Endothelial cell of umbilical vein (primary cell): ENCODE measurements around the gene GRIA4. TPM values are rescaled to one million over a fixed set of nuclear protein-coding genes. Genes with fewer than 3 reads are reported as not detected.

ENCODE experiments used
- BruUV-seq: library from RNA; stranded (reverse); fragments of 400-500 nt; replicated peaks from 2 replicates; lab custom pipeline; 2021; lab: Mats Ljungman, UMichigan
- CTCF ChIA-PET: fragments of 300-600, 350-600 bp; sonication (Branson Sonifier 250); formaldehyde crosslinking; loops from one replicate; lab custom pipeline; 2021; ENCODE audit warnings: antibody characterized with exemption, inconsistent platforms; lab: Charles Lee
- POLR2A ChIA-PET: fragments of 300-600, 350-600 bp; sonication (Branson Sonifier 250); formaldehyde crosslinking; loops from one replicate; lab custom pipeline; 2021; ENCODE audit warnings: antibody characterized with exemption, inconsistent platforms; lab: Charles Lee
- DNase-seq: peaks from one replicate; pipeline ENCODE4 v3.0.0-alpha.2; 2011; ENCODE audit warnings: low read depth, low spot score
- FAIRE-seq: peaks from 2 replicates; lab custom pipeline; 2011; peaks lifted over from hg19 to GRCh38; lab: Jason Lieb, UNC
- H2AFZ ChIP-seq: 2 replicates; pipeline ENCODE4 v1.6.0; 2012; ENCODE audit warnings: low read depth, low read length, control low read depth, inconsistent platforms
- H3K27ac ChIP-seq: 2 replicates; pipeline ENCODE4 v1.5.1; 2011; ENCODE audit warnings: low read depth, mild to moderate bottlenecking, control low read depth, low read length, moderate library complexity; ENCODE audit not compliant: insufficient read depth
- H3K27me3 ChIP-seq, 2 experiments: 2 replicates each; pipeline versions ENCODE4 v1.6.0 to v1.6.1; 2011; ENCODE audit warnings: low read length in 2 of 2, mixed read lengths in 1 of 2; ENCODE audit not compliant: control insufficient read depth in 2 of 2, insufficient read depth in 2 of 2
- H3K36me3 ChIP-seq, 2 experiments: 2 replicates in 1 of 2; 3 replicates in 1 of 2; pipeline ENCODE4 v1.5.1; 2011; ENCODE audit warnings: low read length in 2 of 2, mild to moderate bottlenecking in 1 of 2, moderate library complexity in 1 of 2; ENCODE audit not compliant: control insufficient read depth in 2 of 2, insufficient read depth in 2 of 2; ENCODE audit errors: extremely low read depth in 1 of 2
- H3K4me1 ChIP-seq: 3 replicates; pipeline ENCODE4 v1.5.1; 2011; ENCODE audit warnings: mild to moderate bottlenecking, low read length; ENCODE audit not compliant: control insufficient read depth, insufficient read depth; ENCODE audit errors: extremely low read depth
- H3K4me2 ChIP-seq: 2 replicates; pipeline ENCODE4 v1.6.1; 2011; ENCODE audit warnings: low read length, control low read depth, mixed read lengths; ENCODE audit not compliant: insufficient read depth
- H3K4me3 ChIP-seq, 3 experiments: fragments of 200-600 bp in 1 of 3; sonication (generic), shearing (Covaris generic) in 1 of 3; replicated peaks in 1 of 3; 2 replicates each; pipeline ENCODE4 v1.5.1; 2011 to 2016; ENCODE audit warnings: control low read depth in 3 of 3, low read length in 3 of 3, mild to moderate bottlenecking in 2 of 3, inconsistent platforms in 1 of 3, low read depth in 1 of 3, moderate library complexity in 1 of 3; ENCODE audit not compliant: insufficient read depth in 1 of 3
- H3K79me2 ChIP-seq: 2 replicates; pipeline ENCODE4 v1.6.0; 2012; ENCODE audit warnings: low read length, inconsistent platforms; ENCODE audit not compliant: control insufficient read depth, insufficient read depth
- H3K9ac ChIP-seq: replicated peaks from 2 replicates; pipeline ENCODE3; 2011; ENCODE audit warnings: low read length, control low read depth; ENCODE audit not compliant: insufficient read depth; ENCODE audit errors: extremely low read depth
- H3K9me1 ChIP-seq: replicated peaks from 3 replicates; pipeline ENCODE4 v1.6.0; 2011; ENCODE audit warnings: mild to moderate bottlenecking, low read length; ENCODE audit not compliant: control insufficient read depth, insufficient read depth; ENCODE audit errors: extremely low read depth
- H3K9me3 ChIP-seq: replicated peaks from 2 replicates; pipeline ENCODE4 v1.5.1; 2012; ENCODE audit warnings: low read length, inconsistent platforms; ENCODE audit not compliant: control insufficient read depth, insufficient read depth
- H4K20me1 ChIP-seq: replicated peaks from 2 replicates; pipeline ENCODE3; 2011; ENCODE audit warnings: mild to moderate bottlenecking, low read length; ENCODE audit not compliant: control insufficient read depth, insufficient read depth; ENCODE audit errors: extremely low read depth
- CTCF ChIP-seq, 2 donors: IDR thresholded peaks; 1 replicate in 1 of 2; 2 replicates in 1 of 2; pipeline ENCODE4 v1.5.1; 2011; ENCODE audit warnings: low read length in 2 of 2, mild to moderate bottlenecking in 2 of 2, moderate library complexity in 2 of 2, control low read depth in 1 of 2, inconsistent platforms in 1 of 2, low read depth in 1 of 2; ENCODE audit not compliant: insufficient read depth in 1 of 2; ENCODE audit errors: extremely low read depth in 1 of 2
- EZH2 ChIP-seq: IDR thresholded peaks from 2 replicates; pipeline ENCODE4 v1.6.1; 2012; ENCODE audit warnings: borderline replicate concordance, low read depth, mild to moderate bottlenecking, moderate library complexity, low read length, inconsistent platforms; ENCODE audit not compliant: severe bottlenecking
- FOS ChIP-seq: IDR thresholded peaks from 2 replicates; pipeline ENCODE4 v1.6.1; 2011; ENCODE audit warnings: mild to moderate bottlenecking, low read length, moderate library complexity, borderline replicate concordance; ENCODE audit not compliant: insufficient read depth
- GATA2 ChIP-seq: IDR thresholded peaks from 2 replicates; pipeline ENCODE4 v1.7.0; 2011; ENCODE audit warnings: low read depth, mild to moderate bottlenecking, moderate library complexity, mixed read lengths, low read length; ENCODE audit not compliant: insufficient read length, insufficient read depth
- JUN ChIP-seq: IDR thresholded peaks from 2 replicates; pipeline ENCODE4 v1.6.1; 2011; ENCODE audit warnings: borderline replicate concordance, low read depth; ENCODE audit not compliant: insufficient read length, insufficient read depth
- MYC ChIP-seq: IDR thresholded peaks from one replicate; pipeline ENCODE4 v1.6.1; 2011; ENCODE audit warnings: mild to moderate bottlenecking, low read depth, low read length
- POLR2A ChIP-seq: IDR thresholded peaks from 2 replicates; pipeline ENCODE4 v1.6.1; 2012; ENCODE audit warnings: low read depth, mild to moderate bottlenecking, control low read depth, low read length
- POLR2AphosphoS5 ChIP-seq: IDR thresholded peaks from 2 replicates; pipeline ENCODE4 v1.6.1; 2012; ENCODE audit warnings: low read depth, mild to moderate bottlenecking, control low read depth, low read length, moderate library complexity; ENCODE audit not compliant: insufficient read depth
- dilution Hi-C: fragments of 300-500 bp; cut with MboI; formaldehyde crosslinking; loops from one replicate; pipeline ENCODE4 v1.15.0; 2019; ENCODE audit warnings: low sequenced_read_pairs; ENCODE audit not compliant: extremely low pct_ligation_motif_present
- intact Hi-C: fragments of 100-400 bp; cut with micrococcal nuclease; formaldehyde crosslinking; loops from one replicate; pipeline ENCODE4 v1.10.0; 2022
- polyA plus RNA-seq, 4 experiments: library from polyadenylated mRNA; depleted of rRNA in 3 of 4; stranded (reverse) in 3 of 4; unstranded in 1 of 4; fragments of >200 nt; gene quantifications; 2 replicates each; pipeline versions ENCODE4 v1.2.1 to v1.2.3, GENCODE V29; 2011 to 2012; ENCODE audit warnings: missing spikeins in 1 of 4
- total RNA-seq: library from RNA; stranded (reverse); gene quantifications from 2 replicates; pipeline ENCODE4 v1.2.3, GENCODE V29; 2021
- TF ChIP-seq, protein P1 (sequence below): IDR thresholded peaks from 2 replicates; pipeline ENCODE4 v1.6.1; 2011; ENCODE audit not compliant: insufficient read depth, insufficient read length

The GRIA4 gene
- total and polyA plus RNA-seq, 2 donors (not counting 3 experiments of a cell fraction or from before 2014, with no cell fraction given), result not detected

DNA sequence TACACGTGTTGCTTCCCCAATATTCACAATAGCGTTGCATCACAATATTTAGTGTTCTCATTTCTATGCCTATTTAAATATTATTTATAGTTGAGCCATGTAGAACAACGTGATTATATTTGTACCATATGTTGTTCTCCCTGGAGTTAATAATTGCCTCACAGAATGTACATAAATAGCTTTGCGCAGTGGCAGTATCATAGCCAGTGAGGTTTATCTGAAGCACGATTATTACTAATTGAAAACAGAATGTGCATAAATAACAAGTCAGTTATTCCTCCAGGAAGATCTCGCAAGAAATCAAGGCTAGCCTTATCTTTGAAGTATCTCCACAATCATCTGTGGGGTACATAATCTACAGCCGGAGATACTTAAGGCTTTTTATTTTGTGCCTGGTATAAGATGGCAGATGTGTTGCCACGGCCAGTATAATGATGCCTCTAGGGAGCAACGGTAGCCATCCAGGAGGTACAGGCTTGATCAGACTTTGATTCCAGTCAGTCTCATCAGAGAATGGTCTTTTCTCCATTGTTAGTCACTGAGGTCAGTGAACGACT, 214.7 kb downstream of the GRIA4 start:
- no peaks in the 10 kb centered on the region for H3K79me2 ChIP-seq
- no peak for FAIRE-seq
- no TSS peak for BruUV-seq
- H3K36me3 ChIP-seq, result no peaks in the 10 kb centered on the region
- H3K4me3 ChIP-seq, result no peak overlapping the region
- no peaks in the 10 kb centered on the region for H3K4me1 ChIP-seq
- dilution Hi-C loops (no loop called here), intact Hi-C loops (no loop called here)
- H3K9me3 ChIP-seq, result no peaks in the 10 kb centered on the region
- DNase-seq, result no peak
- no peak overlapping the region for H3K4me2 ChIP-seq
- no peak overlapping the region for H3K9ac ChIP-seq
- ChIA-PET CTCF (no interaction called here), POLR2A (no interaction called here)
- H3K27ac ChIP-seq, result no peak overlapping the region
- TF ChIP-seq JUN (no peak), CTCF (IDR thresholded peaks at IDR 0.05; ENCODE audit: extremely low read depth in 1 of 2, insufficient read depth in 1 of 2, low read depth in 1 of 2, low read length in 2 of 2) (no peak), MYC (no peak), FOS (no peak), GATA2 (no peak)
- H3K27me3 ChIP-seq, result no peaks in the 10 kb centered on the region
- H2AFZ ChIP-seq, result no peak overlapping the region
- no peaks in the 10 kb centered on the region for H4K20me1 ChIP-seq
- no peaks in the 10 kb centered on the region for H3K9me1 ChIP-seq

DNA sequence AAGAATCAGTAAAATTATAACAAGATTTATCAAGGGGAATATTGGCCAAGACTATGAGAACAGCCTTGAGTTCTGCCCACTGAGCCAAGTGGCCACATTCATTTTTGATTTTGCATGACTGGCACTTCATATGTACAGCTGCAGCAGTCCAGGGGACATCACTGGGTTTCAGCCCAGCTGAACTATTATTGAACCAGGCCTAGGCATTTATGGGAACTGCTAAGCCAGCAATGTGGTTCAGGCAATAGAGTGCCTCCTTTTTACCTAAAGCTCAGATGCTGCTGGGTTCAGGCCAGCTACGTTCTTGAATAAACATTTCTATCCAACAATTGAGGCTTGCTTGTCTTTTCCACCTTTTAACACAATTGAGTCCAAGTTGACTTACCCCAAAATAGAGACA, 215.3 kb downstream of the GRIA4 start:
- dilution Hi-C loops (no loop called here), intact Hi-C loops (no loop called here)
- Histone ChIP-seq H4K20me1 (no peaks in the 10 kb centered on the region), H3K9me1 (no peaks in the 10 kb centered on the region), H3K27ac (no peak overlapping the region), H3K27me3 (no peaks in the 10 kb centered on the region), H3K4me1 (no peaks in the 10 kb centered on the region), H3K4me3 (no peak overlapping the region), H2AFZ (no peak overlapping the region), H3K9ac (no peak overlapping the region), H3K36me3 (no peaks in the 10 kb centered on the region), H3K9me3 (no peaks in the 10 kb centered on the region), H3K79me2 (no peaks in the 10 kb centered on the region), H3K4me2 (no peak overlapping the region)
- ChIA-PET POLR2A (no interaction called here), CTCF (no interaction called here)
- FAIRE-seq, result no peak
- no TSS peak for BruUV-seq
- TF ChIP-seq FOS, result no peak
- TF ChIP-seq JUN, result no peak
- TF ChIP-seq EZH2, result no peak
- TF ChIP-seq GATA2, result no peak
- TF ChIP-seq MYC, result no peak
- TF ChIP-seq, protein P1, sequence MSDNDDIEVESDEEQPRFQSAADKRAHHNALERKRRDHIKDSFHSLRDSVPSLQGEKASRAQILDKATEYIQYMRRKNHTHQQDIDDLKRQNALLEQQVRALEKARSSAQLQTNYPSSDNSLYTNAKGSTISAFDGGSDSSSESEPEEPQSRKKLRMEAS, result no peak
- no peak for TF ChIP-seq POLR2AphosphoS5
- no peak for TF ChIP-seq POLR2A
- no peak for TF ChIP-seq CTCF (IDR thresholded peaks at IDR 0.05; ENCODE audit: extremely low read depth in 1 of 2, insufficient read depth in 1 of 2, low read depth in 1 of 2, low read length in 2 of 2)
- DNase-seq, result no peak
